Osteocyte (in vitro differentiated cells): Measurements from ENCODE around the gene PLPP3. TPM values are rescaled to one million over a fixed set of nuclear protein-coding genes. Genes with fewer than 3 reads are reported as not detected.
A peak's percentile ranks its signal among the peaks of the same experiment; 100 is the strongest.

Experiments
- DNase-seq: peaks from one replicate; pipeline ENCODE4 v3.0.0; 2021; ENCODE audit warnings: mixed read lengths; ENCODE audit not compliant: unreplicated experiment; ENCODE audit errors: extremely low spot score
- H3K27ac Mint-ChIP-seq: one replicate; pipeline ENCODE4 v1.8.0; 2021; ENCODE audit warnings: mild to moderate bottlenecking, mixed read lengths; ENCODE audit not compliant: unreplicated experiment
- H3K27me3 Mint-ChIP-seq: one replicate; pipeline ENCODE4 v1.8.0; 2021; ENCODE audit warnings: mixed read lengths; ENCODE audit not compliant: unreplicated experiment
- H3K36me3 Mint-ChIP-seq: one replicate; pipeline ENCODE4 v1.8.0; 2021; ENCODE audit warnings: mixed read lengths; ENCODE audit not compliant: unreplicated experiment
- H3K4me1 Mint-ChIP-seq: one replicate; pipeline ENCODE4 v1.8.0; 2021; ENCODE audit warnings: mixed read lengths; ENCODE audit not compliant: unreplicated experiment
- H3K4me3 Mint-ChIP-seq: one replicate; pipeline ENCODE4 v1.8.0; 2021; ENCODE audit warnings: mild to moderate bottlenecking, moderate library complexity, mixed read lengths; ENCODE audit not compliant: unreplicated experiment
- H3K9me3 Mint-ChIP-seq: one replicate; pipeline ENCODE4 v1.8.0; 2021; ENCODE audit warnings: mixed read lengths; ENCODE audit not compliant: unreplicated experiment
- CTCF ChIP-seq: fragments of 200-600 bp; sonication (generic); IDR thresholded peaks from 2 replicates; pipeline ENCODE4 v1.5.0; 2021; ENCODE audit warnings: antibody characterized with exemption, mild to moderate bottlenecking, moderate library complexity
- total RNA-seq: library from RNA; stranded (reverse); gene quantifications from 2 replicates; pipeline ENCODE4 v1.2.1, GENCODE V29; 2021

The PLPP3 gene
- total RNA-seq, 1 donor from 2014 or later = 157 TPM

DNA sequence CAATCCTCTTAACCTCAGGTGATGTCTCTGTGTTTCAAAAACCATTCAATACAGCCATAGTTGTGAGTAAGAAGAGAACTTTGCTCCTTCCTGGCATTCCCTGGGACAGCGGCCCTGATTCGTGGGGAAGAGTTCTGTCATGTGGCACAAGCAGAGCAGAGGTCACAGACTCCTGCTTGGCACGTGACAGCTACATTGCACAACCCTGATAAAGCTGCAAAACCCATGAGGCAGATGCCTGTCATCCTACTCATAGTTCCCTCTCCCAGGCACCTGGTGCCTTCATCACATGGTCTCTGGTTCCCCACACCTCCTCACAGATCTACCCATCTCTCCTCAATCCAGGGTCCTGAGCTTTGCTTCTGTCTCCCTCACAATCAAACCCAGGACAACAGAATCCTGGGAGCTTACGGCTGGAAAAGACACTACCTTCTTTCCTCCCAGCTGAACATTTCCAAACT is 70.8 kb downstream of the PLPP3 start:
- H3K4me3 Mint-ChIP-seq = no peak overlapping the region
- no peaks in the 10 kb centered on the region for H3K9me3 Mint-ChIP-seq
- H3K27me3 Mint-ChIP-seq = no peaks in the 10 kb centered on the region
- peaks cover 18% of the 10 kb centered on the region for H3K4me1 Mint-ChIP-seq
- no peak for TF ChIP-seq CTCF
- no peak overlapping the region for H3K27ac Mint-ChIP-seq
- H3K36me3 Mint-ChIP-seq = peaks cover 86% of the 10 kb centered on the region
- DNase-seq = no peak

DNA sequence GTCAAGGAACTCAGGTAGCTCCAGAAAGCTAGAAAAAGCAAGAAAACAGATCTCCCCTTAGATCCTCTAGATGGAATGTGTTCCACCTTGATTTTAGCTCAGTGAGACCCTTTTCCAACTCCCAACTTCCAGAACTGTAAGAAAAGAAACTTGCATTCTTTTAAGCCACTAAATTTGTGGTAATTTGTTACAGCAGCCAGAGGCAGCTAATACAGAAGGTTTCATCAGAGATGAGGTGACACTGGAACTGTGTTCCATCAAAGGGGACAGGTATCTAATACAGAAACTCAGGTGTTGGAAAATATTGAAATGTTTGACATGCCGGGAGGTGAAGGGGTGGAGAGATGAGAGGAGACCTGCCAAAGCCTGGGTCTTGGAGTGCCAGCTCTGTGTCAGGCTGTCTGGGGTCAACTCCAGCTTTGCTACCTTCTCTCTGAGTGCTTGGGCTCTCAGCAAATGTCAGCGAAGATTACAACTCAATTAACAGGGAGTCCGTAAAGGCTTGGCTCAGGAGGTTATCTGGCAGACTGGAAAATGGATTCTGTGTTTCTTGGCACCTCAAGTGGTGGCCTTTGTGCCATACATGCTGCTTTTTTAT is 71.3 kb downstream of the PLPP3 start:
- Mint-ChIP-seq H3K36me3 (peaks cover 86% of the 10 kb centered on the region), H3K4me1 (peaks cover 18% of the 10 kb centered on the region), H3K4me3 (no peak overlapping the region), H3K27me3 (no peaks in the 10 kb centered on the region), H3K27ac (peak overlapping the region; percentile 9), H3K9me3 (no peaks in the 10 kb centered on the region)
- no peak for DNase-seq
- TF ChIP-seq CTCF = no peak

DNA sequence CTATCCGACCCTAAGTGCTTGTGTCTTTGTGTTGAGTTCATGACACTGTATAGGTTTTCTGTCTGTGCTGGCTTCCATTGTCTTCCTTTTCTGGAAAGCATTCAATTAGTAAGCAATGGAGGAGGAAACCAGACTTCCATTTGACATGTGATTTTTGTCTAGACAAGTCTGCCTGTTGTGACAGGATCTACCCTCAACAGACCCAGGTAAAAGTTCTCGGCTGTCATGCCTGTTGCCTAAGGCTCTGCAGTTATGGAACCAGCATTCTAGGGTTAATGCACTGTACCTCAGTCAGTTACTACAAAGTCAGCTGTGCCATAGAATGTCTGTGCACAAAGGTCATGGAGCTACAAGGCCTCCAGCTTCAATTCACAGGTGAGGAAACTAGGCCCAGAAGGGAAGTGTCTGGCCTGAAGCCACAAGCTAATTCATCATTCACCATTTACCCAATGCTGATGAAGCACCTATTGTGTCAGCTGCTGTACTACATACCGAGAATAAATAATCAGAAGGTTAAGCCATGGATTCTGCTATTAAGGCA is 72.3 kb downstream of the PLPP3 start:
- DNase-seq = no peak
- H3K27me3 Mint-ChIP-seq = no peaks in the 10 kb centered on the region
- no peak for TF ChIP-seq CTCF
- H3K36me3 Mint-ChIP-seq = peaks cover 91% of the 10 kb centered on the region
- H3K4me3 Mint-ChIP-seq = no peak overlapping the region
- H3K9me3 Mint-ChIP-seq = no peaks in the 10 kb centered on the region
- peaks cover 24% of the 10 kb centered on the region for H3K4me1 Mint-ChIP-seq
- peak overlapping the region; percentile 14 for H3K27ac Mint-ChIP-seq

DNA sequence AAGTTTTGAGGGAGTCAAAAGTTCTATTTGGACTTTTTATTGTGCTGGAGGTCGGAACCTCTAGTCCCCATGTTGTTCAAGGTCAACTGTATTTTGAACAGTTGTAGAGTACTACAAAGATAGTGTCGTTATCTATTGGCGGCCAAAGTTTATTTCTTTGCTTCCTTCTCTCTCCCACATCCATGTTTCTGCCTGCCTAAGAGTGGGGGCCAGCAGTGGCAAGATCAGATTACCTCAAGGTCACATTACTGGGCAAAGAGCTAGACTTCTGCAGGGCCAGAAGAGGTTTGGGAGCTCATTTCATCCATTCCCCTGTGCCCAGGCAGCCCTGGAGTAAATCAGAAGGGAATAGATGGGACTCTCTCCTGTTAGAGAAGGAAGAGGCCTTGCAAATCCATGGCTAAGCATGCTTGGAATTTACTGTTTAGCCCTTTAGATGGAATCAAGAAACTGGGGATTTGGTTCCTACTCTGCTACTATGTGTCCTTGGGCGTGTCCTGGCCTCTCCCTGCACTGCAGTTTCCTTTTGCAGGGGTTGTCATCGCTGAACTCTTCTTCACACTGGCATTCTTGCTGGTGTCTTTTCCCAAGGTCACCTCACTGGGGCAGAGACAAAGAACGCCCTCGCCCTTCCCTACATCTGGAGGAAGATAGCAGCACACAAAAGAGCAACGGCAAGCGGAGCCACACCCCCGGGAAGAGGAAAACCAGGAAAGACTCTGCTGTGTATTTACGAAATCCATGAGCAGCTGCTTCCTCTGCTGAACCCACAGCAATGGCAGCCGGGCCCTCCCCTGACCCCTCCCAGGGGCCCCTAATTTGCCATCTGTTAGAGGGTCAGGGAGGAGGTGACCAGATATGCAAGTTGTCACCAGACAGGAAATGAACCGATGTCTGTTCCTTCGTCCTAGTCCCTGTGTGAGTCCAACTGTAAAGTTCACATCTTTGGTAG is 73.3 kb downstream of the PLPP3 start:
- H3K4me1 Mint-ChIP-seq = peaks cover 31% of the 10 kb centered on the region
- H3K9me3 Mint-ChIP-seq = no peaks in the 10 kb centered on the region
- no peaks in the 10 kb centered on the region for H3K27me3 Mint-ChIP-seq
- TF ChIP-seq CTCF = no peak
- no peak overlapping the region for H3K4me3 Mint-ChIP-seq
- DNase-seq = no peak
- peak overlapping the region; percentile 40 for H3K27ac Mint-ChIP-seq
- peaks cover 89% of the 10 kb centered on the region for H3K36me3 Mint-ChIP-seq

GRCh38 chr1:56502700-56503245 is 76.6 kb downstream of the PLPP3 start:
- Mint-ChIP-seq H3K9me3 (no peaks in the 10 kb centered on the region), H3K27me3 (no peaks in the 10 kb centered on the region), H3K36me3 (peaks cover 83% of the 10 kb centered on the region), H3K4me1 (peaks cover 32% of the 10 kb centered on the region), H3K4me3 (no peak overlapping the region), H3K27ac (peak overlapping the region; percentile 16)
- TF ChIP-seq CTCF = no peak
- no peak for DNase-seq
